HepG2 (cell line): ENCODE measurements around the gene SERPINF2. TPM values are rescaled to one million over a fixed set of nuclear protein-coding genes. Genes with fewer than 3 reads are reported as not detected.

Experiments used
- ATRX ChIP-seq: sonication (generic); formaldehyde crosslinking; IDR thresholded peaks from 2 replicates; pipeline ENCODE4 v1.4.0; 2020; ENCODE audit warnings: missing genetic modification reagents, borderline replicate concordance
- CAMTA2 ChIP-seq: sonication (generic); formaldehyde crosslinking; IDR thresholded peaks from 2 replicates; pipeline ENCODE4 v1.4.0; 2020; ENCODE audit warnings: mild to moderate bottlenecking, missing genetic modification reagents, borderline replicate concordance
- CCDC6 ChIP-seq: sonication (generic); formaldehyde crosslinking; IDR thresholded peaks from 2 replicates; pipeline ENCODE4 v1.8.1; 2022; ENCODE audit warnings: mild to moderate bottlenecking, missing genetic modification reagents, moderate library complexity
- CENPX ChIP-seq: sonication (generic); formaldehyde crosslinking; IDR thresholded peaks from 2 replicates; pipeline ENCODE4 v1.9.0; 2021; ENCODE audit warnings: mild to moderate bottlenecking, missing genetic modification reagents, moderate library complexity
- EEA1 ChIP-seq: sonication (generic); formaldehyde crosslinking; IDR thresholded peaks from 2 replicates; pipeline ENCODE4 v1.5.1; 2020; ENCODE audit warnings: mild to moderate bottlenecking, missing genetic modification reagents, borderline replicate concordance
- ERF ChIP-seq: IDR thresholded peaks from 2 replicates; pipeline ENCODE4 v1.6.1; 2018; ENCODE audit warnings: missing biosample characterization, missing genetic modification reagents
- FOXK2 ChIP-seq: fragments of 450-650 bp; IDR thresholded peaks from 2 replicates; pipeline ENCODE4 v1.6.1; 2016
- ISL2 ChIP-seq: sonication (generic); formaldehyde crosslinking; IDR thresholded peaks from 2 replicates; pipeline ENCODE4 v1.5.0; 2020; ENCODE audit warnings: missing genetic modification reagents
- JUND ChIP-seq: sonication (generic); formaldehyde crosslinking; IDR thresholded peaks from 2 replicates; pipeline ENCODE4 v1.8.0; 2022; ENCODE audit warnings: mild to moderate bottlenecking, missing genetic modification reagents
- KMT2B ChIP-seq: IDR thresholded peaks from 2 replicates; pipeline ENCODE4 v1.6.1; 2016; ENCODE audit warnings: missing genetic modification reagents, missing compliant biosample characterization
- MATR3 ChIP-seq: sonication (generic); formaldehyde crosslinking; IDR thresholded peaks from 2 replicates; pipeline ENCODE4 v1.4.0; 2020; ENCODE audit warnings: missing genetic modification reagents
- NFYC ChIP-seq: IDR thresholded peaks from 2 replicates; pipeline ENCODE4 v1.6.1; 2016; ENCODE audit warnings: missing genetic modification reagents, missing compliant biosample characterization
- NR1H2 ChIP-seq: sonication (generic); formaldehyde crosslinking; IDR thresholded peaks from 2 replicates; pipeline ENCODE4 v1.8.1; 2022; ENCODE audit warnings: low read depth, missing genetic modification reagents, borderline replicate concordance
- RFX1 ChIP-seq: fragments of 450-650 bp; IDR thresholded peaks from 2 replicates; pipeline ENCODE4 v1.6.1; 2017
- SIX1 ChIP-seq: sonication (generic); formaldehyde crosslinking; IDR thresholded peaks from 2 replicates; pipeline ENCODE4 v1.4.0; 2020; ENCODE audit warnings: missing genetic modification reagents, borderline replicate concordance
- SOX5 ChIP-seq: IDR thresholded peaks from 2 replicates; pipeline ENCODE4 v1.6.1; 2016; ENCODE audit warnings: borderline replicate concordance
- SYNCRIP ChIP-seq: fragments of 200-400 bp; formaldehyde crosslinking; IDR thresholded peaks from 2 replicates; pipeline ENCODE4 v1.6.1; 2018; ENCODE audit warnings: mild to moderate bottlenecking, low read depth, low read length; ENCODE audit not compliant: insufficient read depth
- TP53 ChIP-seq: sonication (generic); formaldehyde crosslinking; conservative IDR thresholded peaks from 2 replicates; pipeline ENCODE4 v1.4.0; 2020; ENCODE audit warnings: missing genetic modification reagents
- ZNF138 ChIP-seq: sonication (generic); formaldehyde crosslinking; IDR thresholded peaks from 2 replicates; pipeline ENCODE4 v1.5.0; 2020; ENCODE audit warnings: mild to moderate bottlenecking, low read depth, missing genetic modification reagents
- ZNF432 ChIP-seq: sonication (generic); formaldehyde crosslinking; IDR thresholded peaks from 2 replicates; pipeline ENCODE4 v1.5.0; 2020; ENCODE audit warnings: missing genetic modification reagents, mild to moderate bottlenecking, borderline replicate concordance
- ZNF589 ChIP-seq: sonication (generic); formaldehyde crosslinking; conservative IDR thresholded peaks from 2 replicates; pipeline ENCODE4 v1.8.0; 2022; ENCODE audit warnings: mild to moderate bottlenecking, moderate library complexity, missing genetic modification reagents
- ZNF614 ChIP-seq: IDR thresholded peaks from 2 replicates; pipeline ENCODE4 v1.6.1; 2018; ENCODE audit warnings: missing biosample characterization, missing genetic modification reagents, inconsistent platforms, borderline replicate concordance
- ZNF883 ChIP-seq: sonication (generic); formaldehyde crosslinking; IDR thresholded peaks from 2 replicates; pipeline ENCODE4 v1.5.1; 2020; ENCODE audit warnings: mild to moderate bottlenecking, missing genetic modification reagents; ENCODE audit errors: not compliant biosample characterization
- ZNF891 ChIP-seq: sonication (generic); formaldehyde crosslinking; IDR thresholded peaks from 2 replicates; pipeline ENCODE4 v1.5.0; 2020; ENCODE audit warnings: mild to moderate bottlenecking, missing genetic modification reagents
- polyA plus RNA-seq, 8 experiments: library from polyadenylated mRNA; depleted of rRNA in 3 of 8; stranded (reverse) in 7 of 8; unstranded in 1 of 8; fragments of >200 nt; fragmentation: Illumina TruSeq in 4 of 8; extraction: Trizol in 4 of 8; gene quantifications; 2 replicates each; pipeline versions ENCODE4 v1.2.1 to v1.2.3, GENCODE V29; 2011 to 2016; ENCODE audit warnings: low read depth in 4 of 8, missing spikeins in 1 of 8, mixed read lengths in 1 of 8; ENCODE audit not compliant: insufficient read depth in 1 of 8
- total RNA-seq, 5 experiments: library from RNA; depleted of rRNA; stranded (reverse); fragments of >200 nt; fragmentation: Illumina TruSeq; extraction: Trizol; gene quantifications; 2 replicates each; pipeline ENCODE4 v1.2.3, GENCODE V29; 2016; ENCODE audit warnings: low read depth in 1 of 5
- TF ChIP-seq, protein P1 (sequence below): sonication (generic); formaldehyde crosslinking; IDR thresholded peaks from 2 replicates; pipeline ENCODE4 v1.4.0; 2020; ENCODE audit warnings: low read depth, mild to moderate bottlenecking, missing genetic modification reagents
- TF ChIP-seq, protein P2 (sequence below): sonication (generic); formaldehyde crosslinking; IDR thresholded peaks from 2 replicates; pipeline ENCODE4 v1.8.0; 2022; ENCODE audit warnings: low read depth, missing genetic modification reagents
- TF ChIP-seq, protein P3 (sequence below): IDR thresholded peaks from 2 replicates; pipeline ENCODE4 v1.6.1; 2016; ENCODE audit warnings: missing compliant biosample characterization, missing genetic modification reagents, borderline replicate concordance

Gene SERPINF2
- total and polyA plus RNA-seq, 2 of the 13 experiments (the other 11 are each of a cell fraction or from before 2014, with no cell fraction given): 309 to 548 TPM

DNA sequence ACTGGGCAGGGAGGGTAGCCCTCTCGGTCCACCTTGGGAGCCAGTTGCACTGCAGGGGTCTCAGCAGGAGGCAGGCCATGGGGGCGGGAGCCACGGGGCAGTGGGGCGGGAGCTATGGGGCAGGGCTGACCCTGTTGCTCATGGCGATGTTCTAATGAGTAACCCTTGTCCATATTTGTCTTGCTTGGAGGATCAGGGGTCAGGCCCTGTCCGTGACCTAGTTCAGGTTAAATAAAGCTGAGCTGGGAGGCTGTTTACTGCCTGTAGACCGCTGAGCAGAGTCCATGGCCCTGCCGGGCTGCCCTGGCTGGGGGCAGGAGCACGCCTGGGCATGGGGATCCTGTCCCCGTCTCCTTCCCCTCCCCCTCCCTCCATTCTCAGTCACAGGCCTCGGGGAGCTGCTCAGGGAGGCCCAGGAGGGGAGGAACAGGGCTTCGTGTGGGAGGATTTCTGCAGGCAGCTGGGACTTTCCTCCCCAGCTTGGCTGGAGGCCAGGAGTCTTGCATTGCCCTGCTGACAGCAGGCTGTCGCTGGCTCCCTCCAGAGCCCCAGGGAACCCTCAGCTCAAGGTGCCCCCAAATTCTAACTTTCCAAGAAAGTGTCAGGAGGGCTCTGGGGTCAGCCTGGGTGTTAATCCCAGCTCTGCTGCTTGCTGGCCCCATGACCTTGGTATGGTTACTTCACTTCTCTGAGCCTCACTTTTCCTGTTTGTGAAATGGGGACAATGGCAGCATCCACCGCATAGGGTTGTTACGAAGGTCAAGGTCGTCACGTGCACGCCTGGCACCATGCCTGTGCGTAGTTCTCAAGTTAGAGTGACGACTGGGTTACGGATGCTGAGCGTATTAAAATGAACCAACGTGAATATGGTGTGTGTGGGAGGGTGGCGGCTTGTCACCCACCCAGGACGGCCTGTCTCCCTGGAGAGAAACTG is 6.1 kb upstream of the SERPINF2 start (continued):
- TF ChIP-seq ZNF589: no peak
- peak; percentile 96 for TF ChIP-seq FOXK2
- TF ChIP-seq ZNF138 (CRISPR knock-in tag): no peak
- no peak for TF ChIP-seq ZNF883 (CRISPR knock-in tag)
- peak; percentile 76; the same call in 1 of the 2 replicates for TF ChIP-seq SIX1 (CRISPR knock-in tag)
- peak; percentile 92 for TF ChIP-seq ERF (CRISPR knock-in tag)
- TF ChIP-seq, protein P1, sequence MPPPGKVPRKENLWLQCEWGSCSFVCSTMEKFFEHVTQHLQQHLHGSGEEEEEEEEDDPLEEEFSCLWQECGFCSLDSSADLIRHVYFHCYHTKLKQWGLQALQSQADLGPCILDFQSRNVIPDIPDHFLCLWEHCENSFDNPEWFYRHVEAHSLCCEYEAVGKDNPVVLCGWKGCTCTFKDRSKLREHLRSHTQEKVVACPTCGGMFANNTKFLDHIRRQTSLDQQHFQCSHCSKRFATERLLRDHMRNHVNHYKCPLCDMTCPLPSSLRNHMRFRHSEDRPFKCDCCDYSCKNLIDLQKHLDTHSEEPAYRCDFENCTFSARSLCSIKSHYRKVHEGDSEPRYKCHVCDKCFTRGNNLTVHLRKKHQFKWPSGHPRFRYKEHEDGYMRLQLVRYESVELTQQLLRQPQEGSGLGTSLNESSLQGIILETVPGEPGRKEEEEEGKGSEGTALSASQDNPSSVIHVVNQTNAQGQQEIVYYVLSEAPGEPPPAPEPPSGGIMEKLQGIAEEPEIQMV (CRISPR knock-in tag): peak; percentile 74
- no peak for TF ChIP-seq CAMTA2 (CRISPR knock-in tag)
- peak; percentile 62; the same call in 1 of the 2 replicates for TF ChIP-seq ZNF614
- TF ChIP-seq ISL2 (CRISPR knock-in tag): peak; percentile 90
- TF ChIP-seq ZNF432 (CRISPR knock-in tag): no peak
- TF ChIP-seq NFYC: no peak; the same call in 1 of the 2 replicates
- TF ChIP-seq SOX5 (CRISPR knock-in tag): peak; percentile 86; the same call in 1 of the 2 replicates
- TF ChIP-seq JUND (CRISPR knock-in tag): peak; percentile 60; the same call in 1 of the 2 replicates
- TF ChIP-seq KMT2B (CRISPR knock-in tag): no peak; the same call in 1 of the 2 replicates
- TF ChIP-seq CCDC6: peak; percentile 83
- TF ChIP-seq, protein P2, sequence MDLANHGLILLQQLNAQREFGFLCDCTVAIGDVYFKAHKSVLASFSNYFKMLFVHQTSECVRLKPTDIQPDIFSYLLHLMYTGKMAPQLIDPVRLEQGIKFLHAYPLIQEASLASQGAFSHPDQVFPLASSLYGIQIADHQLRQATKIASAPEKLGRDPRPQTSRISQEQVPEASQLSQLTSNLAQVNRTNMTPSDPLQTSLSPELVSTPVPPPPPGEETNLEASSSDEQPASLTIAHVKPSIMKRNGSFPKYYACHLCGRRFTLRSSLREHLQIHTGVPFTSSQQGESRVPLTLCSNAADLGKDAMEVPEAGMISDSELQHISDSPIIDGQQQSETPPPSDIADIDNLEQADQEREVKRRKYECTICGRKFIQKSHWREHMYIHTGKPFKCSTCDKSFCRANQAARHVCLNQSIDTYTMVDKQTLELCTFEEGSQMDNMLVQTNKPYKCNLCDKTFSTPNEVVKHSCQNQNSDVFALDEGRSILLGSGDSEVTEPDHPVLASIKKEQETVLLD (CRISPR knock-in tag): peak; percentile 36; the same call in 1 of the 2 replicates
- no peak for TF ChIP-seq ATRX (CRISPR knock-in tag)
- TF ChIP-seq ZNF891 (CRISPR knock-in tag): no peak; the same call in 1 of the 2 replicates
- peak; percentile 75; the same call in 1 of the 2 replicates for TF ChIP-seq NR1H2 (CRISPR knock-in tag)
- TF ChIP-seq SYNCRIP: no peak
- TF ChIP-seq, protein P3, sequence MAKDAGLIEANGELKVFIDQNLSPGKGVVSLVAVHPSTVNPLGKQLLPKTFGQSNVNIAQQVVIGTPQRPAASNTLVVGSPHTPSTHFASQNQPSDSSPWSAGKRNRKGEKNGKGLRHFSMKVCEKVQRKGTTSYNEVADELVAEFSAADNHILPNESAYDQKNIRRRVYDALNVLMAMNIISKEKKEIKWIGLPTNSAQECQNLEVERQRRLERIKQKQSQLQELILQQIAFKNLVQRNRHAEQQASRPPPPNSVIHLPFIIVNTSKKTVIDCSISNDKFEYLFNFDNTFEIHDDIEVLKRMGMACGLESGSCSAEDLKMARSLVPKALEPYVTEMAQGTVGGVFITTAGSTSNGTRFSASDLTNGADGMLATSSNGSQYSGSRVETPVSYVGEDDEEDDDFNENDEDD: peak; percentile 27; the same call in 1 of the 2 replicates
- no peak for TF ChIP-seq EEA1 (CRISPR knock-in tag)
- peak; percentile 49; the same call in 1 of the 2 replicates for TF ChIP-seq RFX1
- TF ChIP-seq CENPX (CRISPR knock-in tag): no peak
- 0 out of 2 replicates have a peak, but pooled peaks have one; percentile 71 for TF ChIP-seq TP53
- no peak for TF ChIP-seq MATR3
